NCI-H446 (cell line): Measurements from ENCODE around the gene RAB6D.
"Not testable (repeated sequence)": the region's sequence is repeated elsewhere in the genome, so short reads cannot be mapped to it uniquely, and the experiment has no call there.

Source experiments
- DNase-seq, 2 experiments: peaks; one replicate each; lab custom pipeline; 2025; lab: John Stamatoyannopoulos, UW

RAB6D gene

DNA sequence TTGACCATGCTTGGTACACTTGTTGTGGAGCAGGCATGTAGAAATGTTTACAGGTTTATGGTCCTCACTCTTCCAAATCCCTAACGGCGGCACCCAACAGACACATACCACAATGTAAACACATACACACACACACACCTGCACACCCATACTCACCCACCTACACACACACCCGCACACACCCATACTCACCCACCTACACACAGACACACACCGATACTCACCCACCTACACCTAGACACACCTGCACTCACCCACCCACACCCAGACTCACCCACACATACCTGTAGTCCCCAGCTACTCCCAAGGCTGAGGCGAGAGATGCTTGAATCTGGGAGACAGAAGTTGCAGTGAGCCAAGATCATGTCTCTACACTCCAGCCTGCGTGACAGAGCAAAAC lies 1.5 kb upstream of the RAB6D start:
- DNase-seq: no peak

DNA sequence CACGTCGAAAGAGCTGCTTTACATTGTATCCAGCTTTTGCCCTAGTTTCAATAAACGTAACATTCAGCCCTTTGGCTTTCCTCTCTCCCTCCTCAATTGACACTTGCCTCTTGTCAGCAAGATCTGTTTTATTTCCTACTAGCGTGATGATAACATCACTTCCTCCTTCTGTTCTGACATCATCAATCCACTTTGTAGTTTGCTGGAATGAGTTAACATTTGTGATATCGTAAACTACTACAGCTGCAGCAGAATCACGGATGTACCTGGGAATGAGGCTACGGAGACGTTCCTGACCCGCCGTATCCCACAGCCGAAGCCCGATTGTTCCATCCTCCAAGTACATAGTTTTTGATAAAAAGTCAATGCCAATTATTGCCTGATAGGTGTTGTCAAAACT lies 755 bp downstream of the RAB6D start:
- not testable (repeated sequence) for DNase-seq

DNA sequence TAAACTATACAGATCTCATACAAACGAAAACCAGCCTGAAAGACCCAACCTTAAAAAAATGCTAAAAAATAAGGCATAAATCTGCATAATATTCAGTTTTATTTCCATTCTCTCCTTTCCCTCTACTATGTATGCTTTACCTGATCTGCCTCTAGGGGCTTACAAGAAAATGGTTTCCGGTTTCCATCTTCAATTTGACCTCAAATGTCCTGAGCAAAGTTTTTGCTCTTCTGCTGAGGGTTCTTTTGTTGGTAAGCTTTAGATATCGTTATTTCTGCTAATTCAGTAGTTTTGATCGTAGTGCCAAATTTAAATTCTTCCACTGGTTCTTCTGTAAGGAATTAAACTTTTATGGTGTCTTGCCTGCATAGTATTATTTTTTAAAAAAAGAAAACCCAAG lies 2.2 kb downstream of the RAB6D start:
- not testable (repeated sequence) for DNase-seq

DNA sequence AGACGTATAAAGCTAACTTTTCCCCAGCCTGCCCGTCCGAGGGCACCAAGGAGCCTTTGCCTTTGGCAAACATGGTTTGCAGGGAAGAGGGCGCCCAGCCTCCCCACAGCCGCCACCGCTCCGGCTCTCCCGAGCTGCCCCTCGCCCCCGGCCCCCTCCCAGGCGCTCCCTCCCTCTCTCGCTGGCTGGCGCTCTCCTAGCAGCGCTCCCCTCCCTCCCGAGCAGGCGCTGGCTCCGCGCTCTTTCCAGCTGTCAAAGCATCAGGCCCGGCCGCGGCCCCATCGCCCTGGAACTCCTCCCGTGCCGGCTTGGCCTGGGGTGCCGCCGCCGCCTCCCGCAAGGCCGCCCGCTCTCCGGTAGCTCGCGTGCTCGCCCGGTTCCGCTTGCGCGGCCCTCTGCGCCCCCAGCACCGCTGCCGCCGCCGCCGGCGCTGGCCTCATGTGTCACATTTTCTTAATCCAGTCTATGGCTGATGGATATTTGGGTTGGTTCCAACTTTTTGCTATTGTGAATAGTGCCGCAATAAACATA lies 10.7 kb downstream of the RAB6D start:
- not testable (repeated sequence) for DNase-seq

DNA sequence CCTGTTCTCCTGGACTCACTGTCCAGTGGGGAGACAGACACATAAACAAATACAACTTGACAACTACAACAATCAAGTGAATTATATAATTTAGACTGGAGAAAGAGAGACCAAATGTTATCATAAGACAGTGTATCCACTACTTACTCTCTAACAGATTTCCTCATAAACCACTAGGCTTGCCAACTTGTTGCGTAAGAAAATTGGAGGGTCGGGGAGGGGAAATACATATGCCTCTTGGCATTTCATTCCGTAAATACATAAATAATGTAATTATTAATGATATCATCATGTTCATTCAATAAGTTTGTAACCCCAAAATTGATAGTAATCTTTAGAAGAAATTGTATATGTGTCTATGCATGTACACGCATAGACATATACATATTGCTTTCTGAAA lies 14.9 kb downstream of the RAB6D start:
- DNase-seq: no peak

DNA sequence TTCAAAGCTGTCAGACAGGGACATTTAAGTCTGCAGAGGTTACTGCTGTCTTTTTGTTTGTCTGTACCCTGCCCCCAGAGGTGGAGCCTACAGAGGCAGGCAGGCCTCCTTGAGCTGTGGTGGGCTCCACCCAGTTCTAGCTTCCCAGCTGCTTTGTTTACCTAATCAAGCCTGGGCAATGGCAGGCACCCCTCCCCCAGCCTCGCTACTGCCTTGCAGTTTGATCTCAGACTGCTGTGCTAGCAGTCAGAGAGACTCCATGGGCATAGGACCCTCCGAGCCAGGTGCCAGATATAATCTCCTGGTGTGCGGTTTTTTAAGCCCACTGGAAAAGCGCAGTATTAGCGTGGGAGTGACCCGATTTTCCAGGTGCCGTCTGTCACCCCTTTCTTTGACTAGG lies 16.9 kb downstream of the RAB6D start:
- DNase-seq: not testable (repeated sequence)

DNA sequence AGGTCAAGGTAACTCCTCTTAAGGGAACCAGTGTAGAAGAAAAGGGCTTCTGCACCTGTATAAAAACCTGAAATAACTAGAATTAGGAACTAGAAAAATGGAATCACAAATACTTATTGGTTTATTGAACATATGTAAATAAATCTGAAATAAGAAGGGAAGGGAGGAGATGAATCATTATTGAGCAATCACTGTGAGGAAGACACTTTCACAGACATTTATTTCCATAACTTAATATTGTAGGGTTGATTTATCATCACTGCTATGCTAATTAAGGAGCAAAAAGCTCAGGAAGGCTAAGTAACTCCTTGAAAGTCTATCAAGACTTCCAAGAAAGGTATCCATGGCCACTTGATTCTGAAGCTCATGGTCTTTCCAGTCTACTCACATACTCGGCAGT lies 24.7 kb downstream of the RAB6D start:
- DNase-seq: not testable (repeated sequence)

DNA sequence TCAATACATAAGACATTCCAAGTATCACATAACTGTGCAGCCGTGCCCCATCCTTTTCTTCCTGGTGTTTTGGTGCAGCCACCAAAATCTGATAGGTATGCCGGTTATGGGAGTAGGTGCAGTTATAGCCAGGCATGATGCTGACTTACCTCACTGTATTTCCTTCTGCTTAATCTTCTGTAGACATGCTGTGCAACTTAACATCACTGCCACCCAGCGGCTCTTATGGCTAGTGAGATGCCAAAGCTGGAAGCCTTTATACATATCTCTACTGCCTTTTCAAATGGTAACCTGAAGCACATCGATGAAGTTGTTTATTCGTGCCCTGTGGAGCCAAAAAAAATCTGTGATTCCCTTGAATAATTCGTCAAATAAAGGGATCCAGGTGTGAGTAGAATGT lies 28.6 kb downstream of the RAB6D start:
- peak in 1 of 2 experiments; percentile 6 for DNase-seq

DNA sequence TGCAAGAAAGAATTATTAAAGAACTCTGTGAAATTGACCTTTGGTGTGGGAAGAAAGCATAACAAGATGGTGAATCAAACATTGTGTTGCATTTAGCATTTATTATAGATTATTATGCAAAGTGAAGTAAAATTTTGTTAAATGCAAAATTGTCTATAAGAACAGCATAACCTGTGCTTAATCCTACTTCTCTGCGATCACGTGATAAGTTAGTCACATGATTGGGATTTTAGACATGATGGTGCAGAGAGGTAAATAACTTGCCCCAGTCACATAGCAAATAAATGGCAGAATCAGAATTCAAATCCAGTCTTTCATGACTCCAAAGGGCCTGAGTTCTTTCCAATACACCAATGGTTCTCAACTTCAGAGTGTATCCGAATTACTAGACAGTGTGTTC lies 31.3 kb downstream of the RAB6D start:
- not testable (repeated sequence) for DNase-seq

DNA sequence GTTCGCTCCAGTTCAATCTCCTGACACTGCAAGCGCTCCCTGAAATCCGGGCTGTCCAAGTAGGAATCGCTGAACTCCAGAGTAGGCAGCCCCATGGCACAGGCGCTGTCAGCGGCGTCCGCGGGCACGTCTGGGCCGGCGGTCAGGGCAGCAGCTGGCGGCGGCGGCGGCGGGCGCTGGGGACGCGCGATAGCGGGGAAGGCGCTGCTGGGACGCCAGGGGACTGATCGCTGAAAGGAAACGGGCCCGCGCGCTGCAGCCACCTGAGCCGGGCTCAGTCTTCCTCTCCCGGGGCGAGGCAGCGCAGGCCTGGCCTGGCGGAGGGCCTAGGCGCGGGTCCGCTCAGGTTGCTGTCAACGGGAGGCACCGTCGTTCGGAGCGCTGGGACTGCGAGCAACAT lies 33.0 kb downstream of the RAB6D start:
- not testable (repeated sequence) for DNase-seq

DNA sequence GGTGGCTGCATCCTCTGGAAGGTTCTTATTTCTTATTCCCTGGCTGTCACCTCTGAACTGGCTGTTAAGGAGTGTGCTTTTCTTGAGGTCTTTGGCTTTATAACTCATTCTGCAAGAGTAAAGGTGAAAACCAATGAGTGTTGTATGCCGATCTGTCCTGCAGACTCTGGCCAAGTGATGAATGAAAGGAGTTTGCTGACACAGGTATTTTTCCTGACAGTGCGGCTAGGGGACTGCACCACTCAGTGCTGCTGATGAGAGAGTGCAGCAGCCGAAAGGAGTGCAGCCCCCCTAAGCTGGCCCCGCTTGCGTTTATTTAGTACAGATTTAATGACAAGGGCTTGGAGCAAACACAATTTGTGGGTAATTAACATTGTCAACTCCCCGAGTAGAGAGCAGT lies 41.8 kb downstream of the RAB6D start:
- DNase-seq: no peak

DNA sequence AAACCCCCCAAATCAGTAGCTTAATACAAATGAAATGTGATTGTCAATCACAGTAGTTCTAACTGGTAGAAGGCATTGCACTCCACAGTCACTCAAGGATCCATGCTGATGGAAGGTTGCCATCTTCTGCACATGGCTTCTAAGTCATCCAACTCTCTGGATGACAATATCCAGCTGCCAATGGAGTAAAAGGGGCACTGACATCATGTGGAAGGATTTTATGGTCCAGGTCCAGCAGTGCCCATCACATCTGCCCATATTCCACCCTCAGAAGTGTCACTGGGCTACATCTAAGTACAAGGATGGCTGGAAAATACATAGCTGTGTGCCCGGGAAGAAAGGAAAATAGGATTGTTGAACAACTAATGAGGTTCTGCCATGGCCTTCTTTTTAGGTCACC lies 42.6 kb downstream of the RAB6D start:
- not testable (repeated sequence) for DNase-seq

DNA sequence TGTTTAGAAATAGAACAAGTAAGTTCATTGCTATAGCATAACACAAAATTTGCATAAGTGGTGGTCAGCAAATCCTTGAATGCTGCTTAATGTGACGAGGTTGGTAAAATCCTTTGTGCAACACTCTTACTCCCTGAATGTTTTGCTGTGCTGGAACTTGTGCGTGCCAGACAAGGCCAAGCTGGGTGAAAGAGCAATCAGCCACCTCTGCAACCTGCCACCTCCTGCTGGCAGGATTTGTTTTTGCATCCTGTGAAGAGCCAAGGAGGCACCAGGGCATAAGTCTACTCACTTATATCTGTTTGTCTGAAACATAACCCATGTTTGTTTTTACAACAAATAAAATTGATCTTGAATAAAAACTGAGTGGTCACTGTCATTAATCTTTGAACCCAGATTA lies 53.0 kb downstream of the RAB6D start:
- not testable (repeated sequence) for DNase-seq
